Liver (tissue), 3 donors: ENCODE measurements around the gene CSTPP1.

ENCODE experiments used
- TAF1 ChIP-seq: conservative IDR thresholded peaks from 2 replicates; pipeline ENCODE4 v1.6.1; 2016; ENCODE audit warnings: antibody characterized with exemption, mild to moderate bottlenecking
- TF ChIP-seq, protein P1 (sequence below): fragments of 150-350 bp; IDR thresholded peaks from 2 replicates; pipeline ENCODE4 v1.5.1; 2017; ENCODE audit warnings: improper control_type of control experiment, low read depth, low read length; ENCODE audit not compliant: missing input control
- TF ChIP-seq, protein P2 (sequence below): IDR thresholded peaks from 2 replicates; pipeline ENCODE4 v1.6.1; 2016; ENCODE audit warnings: antibody characterized with exemption
- donor health status: healthy.
- donor health status: healthy.

DNA sequence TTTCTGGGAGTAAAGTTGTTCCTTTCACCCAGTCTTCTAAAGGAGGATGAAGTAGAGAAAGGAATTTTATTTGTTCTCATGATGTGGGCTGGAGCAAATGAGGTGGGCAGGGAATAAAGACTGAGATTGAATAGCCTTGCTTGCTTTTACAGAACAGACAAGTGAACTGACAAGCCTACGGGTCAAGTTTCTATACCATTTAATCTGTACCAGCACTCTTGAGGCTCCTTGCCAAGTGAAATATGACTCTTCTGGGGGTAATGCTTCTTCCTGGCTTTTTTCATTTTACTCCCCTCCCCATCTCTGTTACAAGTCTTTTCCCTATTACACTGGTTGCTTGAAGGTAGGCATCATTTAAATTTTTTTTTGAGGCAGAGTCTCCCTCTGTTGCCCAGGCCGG, 54.8 kb downstream of the CSTPP1 start:
- no peak for TF ChIP-seq TAF1
- TF ChIP-seq, protein P1, sequence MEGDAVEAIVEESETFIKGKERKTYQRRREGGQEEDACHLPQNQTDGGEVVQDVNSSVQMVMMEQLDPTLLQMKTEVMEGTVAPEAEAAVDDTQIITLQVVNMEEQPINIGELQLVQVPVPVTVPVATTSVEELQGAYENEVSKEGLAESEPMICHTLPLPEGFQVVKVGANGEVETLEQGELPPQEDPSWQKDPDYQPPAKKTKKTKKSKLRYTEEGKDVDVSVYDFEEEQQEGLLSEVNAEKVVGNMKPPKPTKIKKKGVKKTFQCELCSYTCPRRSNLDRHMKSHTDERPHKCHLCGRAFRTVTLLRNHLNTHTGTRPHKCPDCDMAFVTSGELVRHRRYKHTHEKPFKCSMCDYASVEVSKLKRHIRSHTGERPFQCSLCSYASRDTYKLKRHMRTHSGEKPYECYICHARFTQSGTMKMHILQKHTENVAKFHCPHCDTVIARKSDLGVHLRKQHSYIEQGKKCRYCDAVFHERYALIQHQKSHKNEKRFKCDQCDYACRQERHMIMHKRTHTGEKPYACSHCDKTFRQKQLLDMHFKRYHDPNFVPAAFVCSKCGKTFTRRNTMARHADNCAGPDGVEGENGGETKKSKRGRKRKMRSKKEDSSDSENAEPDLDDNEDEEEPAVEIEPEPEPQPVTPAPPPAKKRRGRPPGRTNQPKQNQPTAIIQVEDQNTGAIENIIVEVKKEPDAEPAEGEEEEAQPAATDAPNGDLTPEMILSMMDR, result no peak
- TF ChIP-seq, protein P2, sequence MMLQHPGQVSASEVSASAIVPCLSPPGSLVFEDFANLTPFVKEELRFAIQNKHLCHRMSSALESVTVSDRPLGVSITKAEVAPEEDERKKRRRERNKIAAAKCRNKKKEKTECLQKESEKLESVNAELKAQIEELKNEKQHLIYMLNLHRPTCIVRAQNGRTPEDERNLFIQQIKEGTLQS, result no peak
